AG08396 (cell line): ENCODE data around the gene FBXW4.
A peak's percentile ranks its signal among the peaks of the same experiment; 100 is the strongest.

Source experiments
- DNase-seq: peaks from one replicate; pipeline ENCODE4 v3.0.0; 2012; ENCODE audit warnings: low spot score, mixed read lengths

The FBXW4 gene

DNA sequence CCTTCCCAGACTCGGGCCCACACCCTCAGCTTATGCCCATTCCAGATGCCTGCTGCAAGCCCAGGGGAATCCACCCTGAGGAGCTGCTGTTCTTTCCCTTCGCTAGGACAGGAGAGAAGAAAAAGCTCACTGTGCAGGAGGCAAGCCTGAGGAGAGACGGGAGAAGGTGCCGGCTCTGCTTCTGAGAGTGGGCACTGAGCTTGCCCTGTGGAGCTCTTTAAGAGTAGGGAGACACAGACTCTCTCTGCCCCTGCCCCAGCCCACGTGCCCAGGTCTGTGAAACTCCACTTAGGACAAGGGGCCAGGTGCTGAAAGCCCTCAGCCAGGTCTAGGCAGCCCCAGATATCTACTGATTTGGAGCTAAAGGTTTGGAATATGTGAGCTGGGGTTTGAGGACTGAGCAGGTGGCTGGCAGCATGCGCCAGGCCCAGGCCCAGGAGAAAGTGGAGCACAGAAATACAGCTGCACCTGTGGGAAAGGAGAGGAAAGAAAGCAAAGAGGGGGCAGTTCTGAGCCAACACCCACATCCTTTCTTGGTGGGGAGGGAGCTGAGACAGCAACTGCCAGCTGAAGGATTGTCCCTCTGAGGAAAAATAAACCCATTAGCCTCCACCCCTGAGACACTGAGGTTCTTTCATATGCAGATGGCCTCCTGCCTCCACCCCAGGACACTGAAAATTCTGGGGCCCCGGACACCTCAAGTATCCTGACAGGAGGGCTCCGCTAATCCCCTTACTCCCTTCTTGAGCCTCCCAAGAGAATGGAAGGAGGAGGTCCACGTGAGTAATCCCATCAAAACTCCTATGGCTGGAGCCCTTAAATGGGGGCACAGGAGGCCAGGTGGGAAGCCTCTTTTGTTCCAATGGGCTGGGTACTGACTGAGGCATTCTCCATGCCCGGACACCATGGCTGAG lies 114.2 kb downstream of the FBXW4 start:
- no peak for DNase-seq

DNA sequence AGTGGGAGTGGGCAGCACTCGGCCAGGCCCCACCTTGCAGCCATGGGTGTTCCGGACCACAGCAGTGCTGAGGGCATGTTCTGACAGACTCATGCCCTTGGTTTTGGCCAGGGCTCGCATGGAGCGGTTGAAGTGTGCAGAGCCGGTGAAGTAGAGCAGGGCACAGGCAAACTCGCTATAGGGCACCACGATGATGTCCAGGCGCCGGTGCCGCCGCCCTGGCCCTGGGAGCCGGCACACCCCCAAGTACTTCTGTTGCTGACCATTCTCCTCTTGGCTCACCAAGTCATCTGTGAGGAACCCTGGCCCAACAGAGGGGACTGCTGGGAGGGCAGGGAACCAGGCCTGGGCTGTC lies 115.5 kb downstream of the FBXW4 start:
- no peak for DNase-seq

DNA sequence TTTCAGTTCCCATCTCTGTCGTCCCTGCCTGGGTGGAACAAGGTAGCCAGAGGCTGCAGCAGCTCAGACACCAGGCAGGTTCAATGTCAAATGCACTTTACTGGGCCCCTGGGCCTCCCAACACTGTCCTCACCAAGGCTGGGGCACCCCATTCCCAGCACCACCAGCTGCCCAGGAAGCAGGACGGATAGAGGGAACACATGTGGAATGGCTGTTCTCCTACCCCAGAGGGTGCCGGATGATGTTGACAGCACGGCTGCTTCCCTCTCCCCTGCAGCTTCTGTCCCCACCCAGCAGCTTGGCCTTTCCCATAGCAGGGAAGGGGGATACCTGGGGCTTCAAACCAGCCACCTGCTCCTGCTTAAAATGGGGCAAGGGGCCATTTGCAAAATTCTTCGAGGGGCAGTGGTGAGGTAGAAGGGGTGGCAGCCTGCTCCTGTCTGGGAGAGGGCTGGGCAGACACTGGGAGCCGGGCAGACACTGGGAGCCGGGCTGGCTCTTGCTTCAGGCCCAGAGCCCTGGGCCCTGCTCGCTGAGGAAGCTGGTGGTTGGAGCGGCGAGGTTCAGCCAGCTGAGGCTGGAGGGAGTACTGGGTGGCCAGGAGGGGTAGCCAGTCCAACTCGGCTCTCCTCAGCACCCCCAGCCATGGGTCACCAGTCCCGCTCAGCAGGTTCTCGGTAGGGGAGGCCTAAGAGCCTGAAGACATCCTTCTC lies 116.0 kb downstream of the FBXW4 start:
- no peak for DNase-seq

DNA sequence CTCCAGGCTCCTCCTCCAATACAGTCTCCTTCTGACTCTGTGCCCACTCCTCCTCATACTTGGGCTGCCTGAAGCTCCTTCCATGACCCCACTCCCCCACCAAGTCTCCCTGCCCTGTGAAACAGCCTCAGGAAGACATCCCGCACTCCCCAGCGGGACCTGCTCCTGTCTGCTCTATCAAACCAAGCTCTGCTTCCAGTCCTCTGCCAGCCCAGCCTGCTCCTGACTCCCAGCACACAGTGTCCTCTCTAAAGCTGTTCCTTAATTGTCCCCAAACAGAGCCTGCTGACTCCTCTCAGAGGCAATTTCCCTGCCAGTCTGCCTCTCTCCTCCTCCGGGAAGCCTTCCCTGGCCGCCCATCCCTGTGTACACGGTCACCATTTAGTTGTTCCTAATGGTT lies 116.8 kb downstream of the FBXW4 start:
- DNase-seq, result no peak

DNA sequence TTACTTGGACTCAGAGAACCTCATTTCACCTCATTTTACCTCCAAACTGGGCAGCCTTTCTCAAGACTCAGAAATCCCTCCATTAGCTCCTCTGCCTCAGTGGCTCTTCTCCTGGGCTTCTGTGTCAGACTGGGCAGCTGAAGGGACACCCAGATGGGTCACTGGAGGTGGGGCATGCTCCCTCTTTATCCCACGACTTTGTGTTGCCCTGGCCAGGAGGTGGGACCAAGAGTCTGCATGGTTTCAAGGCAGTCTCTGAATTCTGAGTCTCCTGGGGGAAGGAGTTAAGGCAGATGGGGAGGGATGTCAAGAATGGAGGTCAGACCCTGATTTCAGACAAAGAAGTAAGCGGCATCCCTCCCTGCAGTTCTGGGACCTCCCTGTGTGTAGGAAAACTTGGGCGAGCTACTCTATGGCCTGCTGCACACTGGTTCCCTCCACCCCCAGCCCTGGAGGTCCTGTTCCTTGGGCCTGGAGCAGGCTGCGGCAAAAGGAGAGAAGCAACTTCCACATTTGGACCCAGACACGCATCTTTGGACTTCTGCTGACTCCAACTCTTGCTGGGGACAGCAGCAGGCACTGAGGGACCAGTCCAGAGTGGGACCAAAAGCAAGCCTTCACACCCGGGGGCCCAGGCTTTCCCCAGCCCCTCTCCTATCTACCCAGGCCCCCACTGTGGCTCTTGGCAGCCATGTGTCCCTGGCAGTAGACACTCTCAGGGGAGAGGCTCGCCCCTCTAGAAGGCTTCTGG lies 117.7 kb downstream of the FBXW4 start:
- DNase-seq, result no peak

DNA sequence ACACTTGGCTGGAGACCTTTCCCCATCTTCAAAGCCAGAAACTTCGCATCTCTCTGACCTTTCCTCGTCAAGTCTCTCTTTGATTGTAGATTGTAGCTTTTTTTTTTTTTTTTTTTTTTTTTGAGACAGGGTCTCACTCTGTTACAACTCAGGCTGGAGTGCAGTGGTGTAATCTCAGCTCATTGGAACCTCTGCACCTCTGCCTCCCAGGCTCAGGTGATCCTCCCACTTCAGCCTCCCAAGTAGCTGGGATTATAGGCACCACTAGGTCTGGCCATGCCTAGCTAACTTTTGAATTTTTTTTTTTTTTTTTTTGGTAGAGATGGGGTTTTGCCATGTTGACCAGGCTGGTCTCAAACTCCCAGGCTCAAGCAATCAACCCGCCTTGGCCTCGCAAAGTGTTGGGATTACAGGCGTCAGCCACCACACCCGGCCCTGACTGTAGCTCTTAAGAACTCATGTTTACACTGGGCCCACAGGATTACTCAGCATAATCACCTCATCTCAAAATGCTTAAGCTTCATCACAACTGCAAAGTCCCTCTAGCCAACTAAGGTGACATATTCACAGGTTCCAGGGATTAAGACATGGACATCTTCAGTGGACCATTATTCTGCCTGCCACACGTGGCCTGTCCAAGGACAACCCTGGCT lies 118.6 kb downstream of the FBXW4 start:
- DNase-seq, result no peak

DNA sequence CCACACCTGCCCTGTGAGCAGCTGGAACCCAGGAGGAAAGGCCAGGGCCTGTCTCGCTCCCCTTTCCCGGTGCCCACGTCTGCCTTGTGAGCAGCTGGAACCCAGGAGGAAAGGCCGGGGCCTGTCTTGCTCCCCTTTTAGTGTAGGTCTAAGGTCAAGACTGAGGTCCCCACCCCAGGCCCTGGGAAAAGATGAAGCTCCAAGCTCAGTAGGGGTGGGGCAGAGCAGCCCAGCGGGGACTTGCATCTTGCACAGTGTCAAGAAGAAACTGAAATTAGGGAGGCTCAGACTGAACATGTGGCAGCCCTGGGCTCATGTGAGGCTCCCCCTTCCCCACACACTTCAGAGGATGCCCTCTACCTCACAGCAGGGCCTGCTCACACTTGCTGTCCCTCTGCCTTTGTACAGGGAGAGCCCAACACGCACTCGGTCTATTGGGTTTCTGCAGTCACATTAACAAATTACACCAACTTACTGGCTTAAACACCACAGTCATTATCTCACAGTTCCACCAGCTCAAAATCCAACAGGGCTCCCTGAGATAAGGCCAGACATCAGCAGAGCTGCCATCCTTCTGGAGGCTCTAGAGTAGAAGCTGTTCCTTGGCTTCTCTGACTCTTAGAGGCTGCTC lies 119.3 kb downstream of the FBXW4 start:
- DNase-seq, result no peak

DNA sequence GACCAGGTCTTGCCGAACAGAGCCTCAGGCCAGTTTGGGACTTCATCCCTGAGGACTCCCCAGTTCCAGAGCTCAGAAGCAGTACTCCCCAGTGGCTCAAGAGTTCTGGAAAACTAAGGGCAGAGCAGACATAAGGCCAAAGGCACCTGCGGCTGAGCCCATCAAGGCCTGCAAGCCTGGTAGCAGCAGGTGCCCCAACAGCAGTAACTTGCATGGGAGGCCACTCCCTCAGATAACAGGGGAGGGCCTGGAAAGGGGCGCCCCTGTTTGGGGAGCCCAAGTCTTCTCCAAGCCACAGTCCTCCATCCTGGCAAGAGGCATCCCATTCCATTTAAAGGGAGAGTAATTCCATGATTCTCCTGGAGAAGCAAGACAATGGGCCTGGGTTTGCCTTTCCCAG lies 119.9 kb downstream of the FBXW4 start:
- DNase-seq, result no peak

DNA sequence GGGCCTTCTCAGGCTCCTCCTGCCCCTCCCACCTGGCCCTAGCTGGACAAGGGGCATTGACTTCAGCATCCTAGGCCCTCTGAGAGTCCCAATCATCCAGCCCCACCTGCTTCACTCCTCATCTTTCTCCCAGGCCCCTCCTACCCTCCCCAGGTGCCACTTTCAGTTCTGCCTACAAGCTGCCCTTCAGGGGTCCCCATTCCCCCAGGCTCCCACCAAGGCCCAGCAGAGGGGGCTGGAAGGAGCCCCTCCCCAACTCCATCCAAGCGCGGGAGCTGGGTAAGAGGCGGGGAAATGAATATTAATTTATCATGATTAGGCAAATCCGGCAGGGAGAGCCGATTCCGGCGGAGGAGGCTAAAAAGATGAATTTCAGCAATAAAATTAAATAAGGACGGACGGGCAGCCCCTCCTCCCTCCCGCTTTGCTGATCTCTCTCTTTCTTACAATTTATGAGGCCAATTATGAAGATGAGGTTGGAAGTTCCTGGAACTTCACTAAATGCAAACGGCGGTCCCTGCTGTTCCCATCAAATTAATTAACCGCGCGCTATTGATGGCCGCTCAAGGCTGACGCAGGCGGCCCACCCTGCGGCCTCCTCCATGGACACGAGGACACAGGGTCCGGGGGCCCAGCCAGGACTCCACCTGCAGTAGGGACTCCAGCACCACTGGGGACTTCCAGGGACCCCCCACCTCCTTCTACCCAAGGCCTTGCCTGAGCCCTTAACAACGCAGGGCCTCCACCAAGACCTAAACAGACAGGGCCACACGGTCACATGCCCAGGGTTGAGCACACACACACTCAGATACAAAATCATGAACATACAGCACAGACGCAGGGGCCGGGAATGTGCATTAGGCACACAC lies 120.9 kb downstream of the FBXW4 start:
- DNase-seq, result no peak

DNA sequence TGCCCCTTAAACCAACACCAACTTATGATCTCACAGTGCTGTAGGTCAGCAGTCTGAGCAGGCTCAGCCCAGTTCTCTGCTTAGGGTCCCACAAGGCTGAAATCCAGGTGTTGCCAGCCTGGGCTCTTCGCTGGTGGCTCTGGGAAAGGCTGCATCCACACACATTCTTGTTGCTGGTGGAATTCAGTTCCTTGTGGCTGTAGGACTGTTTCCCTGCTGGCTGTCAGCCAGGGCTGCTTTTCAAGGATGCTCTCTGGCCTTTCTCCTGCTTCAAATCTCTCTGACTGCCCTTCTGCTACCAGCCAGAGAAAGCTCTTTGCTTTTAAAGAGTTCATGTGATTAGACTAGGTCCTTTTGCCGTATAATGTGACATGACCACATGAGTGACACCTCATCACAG lies 122.2 kb downstream of the FBXW4 start:
- no peak for DNase-seq

DNA sequence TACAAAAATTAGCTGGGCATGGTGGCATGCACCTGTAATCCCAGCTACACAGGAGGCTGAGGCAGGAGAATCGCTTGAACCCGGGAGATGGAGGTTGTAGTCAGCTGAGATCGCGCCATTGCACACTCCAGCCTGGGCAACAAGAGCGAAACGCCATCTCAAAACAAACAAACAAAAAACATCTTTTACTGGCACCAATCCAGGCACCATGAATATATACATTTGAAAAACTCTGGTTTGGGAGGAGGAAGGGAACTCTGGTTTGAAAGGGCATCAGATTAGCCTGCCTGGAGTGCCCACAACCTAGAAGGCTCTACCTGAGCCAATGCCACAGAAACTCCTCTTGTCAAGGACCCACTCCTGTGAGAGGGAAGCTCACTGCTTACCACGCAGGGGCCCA lies 122.8 kb downstream of the FBXW4 start:
- DNase-seq, result no peak

DNA sequence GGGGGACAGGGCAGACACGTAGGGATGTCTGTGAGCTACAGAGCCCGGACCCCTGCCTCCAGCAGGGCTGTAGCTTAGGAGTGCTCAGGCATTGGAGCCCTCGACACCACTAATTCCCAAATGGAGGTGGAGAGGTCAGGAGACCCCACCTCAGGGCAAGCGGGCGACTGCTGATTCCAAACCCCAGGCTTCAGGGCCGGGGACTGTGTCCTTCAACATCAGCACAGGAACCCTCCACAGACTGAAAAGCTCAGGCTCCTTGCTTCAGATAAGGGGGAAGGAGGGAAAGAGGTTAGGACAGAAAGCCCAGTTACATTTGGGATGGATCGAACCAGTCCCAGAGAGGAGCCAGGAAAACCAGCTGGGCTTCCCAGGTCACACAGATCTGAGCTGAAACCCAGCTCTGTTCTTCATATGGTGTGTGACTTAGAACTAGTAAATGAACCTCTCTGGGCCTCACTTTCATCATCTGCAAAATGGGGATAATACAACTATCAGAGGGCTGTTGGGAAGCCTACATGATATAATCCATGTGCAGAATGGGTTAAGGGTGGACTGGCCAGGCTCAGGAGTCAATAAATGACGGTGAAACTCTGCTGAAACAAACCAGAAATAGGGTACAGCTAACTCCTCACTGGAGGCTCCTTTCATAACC lies 123.6 kb downstream of the FBXW4 start:
- DNase-seq, result no peak

DNA sequence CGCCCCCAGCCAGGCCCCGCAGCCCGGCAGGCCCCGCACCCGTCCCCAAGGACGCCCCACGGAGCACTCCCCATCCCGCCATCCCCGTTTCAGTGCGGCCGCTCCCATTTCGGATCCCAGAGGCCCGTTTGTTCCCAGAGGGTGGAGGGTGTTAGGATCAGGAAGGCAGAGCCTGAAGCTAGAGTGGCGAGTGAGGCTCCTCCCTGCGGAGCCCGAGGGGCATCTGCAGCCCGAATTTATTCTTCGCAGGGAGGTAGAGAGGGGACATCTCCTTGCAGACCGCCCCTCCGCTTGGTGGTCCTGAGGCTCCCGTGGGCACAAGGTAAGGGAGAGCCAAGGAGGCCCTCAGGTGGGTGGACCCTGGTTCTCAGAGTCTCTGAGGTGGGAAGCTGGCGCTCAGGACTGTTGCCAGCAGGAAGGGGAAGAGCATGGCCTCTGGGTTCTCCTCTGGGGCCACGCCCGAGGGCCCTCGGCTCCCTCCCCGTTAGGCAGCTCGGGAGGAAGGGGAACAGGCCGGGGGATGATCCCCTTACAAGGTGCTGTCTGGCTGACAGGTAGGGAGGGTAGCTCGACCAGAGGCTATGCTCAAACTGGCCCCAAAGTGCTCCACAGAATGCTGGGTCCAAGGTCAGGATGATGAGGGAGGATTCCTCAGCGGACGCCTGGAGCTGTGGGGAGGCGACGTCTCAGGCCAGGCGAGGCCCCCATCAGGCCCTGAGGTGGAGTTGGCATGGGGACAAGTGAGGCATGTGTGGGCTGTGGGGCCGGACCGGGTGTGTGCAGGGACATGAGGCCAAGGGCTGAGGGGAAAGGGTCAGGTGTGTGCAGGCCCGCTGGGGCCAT lies 124.3 kb downstream of the FBXW4 start:
- DNase-seq, result no peak

DNA sequence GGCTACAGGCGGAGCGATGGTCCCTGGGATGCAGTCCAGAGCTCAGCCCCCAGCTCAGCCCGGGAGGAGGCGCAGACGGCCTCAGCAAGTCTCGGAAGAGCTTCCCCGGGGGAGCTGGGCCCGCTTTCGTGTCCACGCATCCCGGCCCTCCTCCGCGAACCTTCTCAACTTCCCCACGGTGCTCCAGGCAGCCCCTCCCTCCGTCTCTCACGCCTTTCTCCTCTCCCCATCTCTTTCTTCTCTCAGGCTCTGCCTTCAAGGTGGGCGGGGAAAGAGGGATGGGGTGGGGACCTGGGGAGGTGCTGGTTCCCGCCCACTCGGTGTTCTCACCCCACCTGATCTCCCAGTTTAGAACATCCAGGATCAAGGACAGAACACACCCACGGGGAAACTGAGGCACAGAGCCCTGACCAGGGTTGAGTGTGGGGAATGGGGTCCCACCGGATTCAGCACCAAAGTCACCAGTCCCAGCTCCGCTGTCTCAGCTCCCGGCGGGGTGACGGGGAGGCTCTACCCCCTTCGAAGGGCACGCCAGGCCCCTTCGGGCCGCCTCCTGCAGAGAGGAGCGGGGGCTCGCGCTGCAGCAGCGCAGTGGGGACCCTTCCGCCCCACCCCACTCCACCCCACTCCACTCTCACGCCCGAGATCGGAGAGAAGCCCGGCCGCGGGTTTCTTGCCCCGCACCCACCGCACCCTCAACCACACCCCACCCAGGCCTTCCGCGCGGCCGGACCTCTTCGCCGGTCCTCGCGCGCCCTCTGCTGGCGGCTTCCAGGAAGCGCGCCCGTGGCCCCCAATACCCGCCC lies 125.1 kb downstream of the FBXW4 start:
- peak; percentile 94 for DNase-seq

DNA sequence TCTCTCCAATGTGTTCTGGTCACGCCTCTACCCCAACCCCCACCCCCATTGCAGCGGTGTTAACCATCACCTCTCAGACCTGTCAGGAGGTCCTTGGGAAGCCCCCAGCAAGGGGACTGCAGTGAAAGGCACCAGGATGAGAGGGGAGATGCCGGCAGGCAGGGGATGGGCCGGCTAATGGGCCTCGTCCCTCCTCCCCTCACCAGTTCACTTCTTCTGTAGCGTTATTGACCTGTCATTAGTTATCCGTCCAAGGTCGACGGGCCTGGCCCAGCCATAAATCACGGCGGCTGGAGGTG lies 125.7 kb downstream of the FBXW4 start:
- DNase-seq, result no peak

DNA sequence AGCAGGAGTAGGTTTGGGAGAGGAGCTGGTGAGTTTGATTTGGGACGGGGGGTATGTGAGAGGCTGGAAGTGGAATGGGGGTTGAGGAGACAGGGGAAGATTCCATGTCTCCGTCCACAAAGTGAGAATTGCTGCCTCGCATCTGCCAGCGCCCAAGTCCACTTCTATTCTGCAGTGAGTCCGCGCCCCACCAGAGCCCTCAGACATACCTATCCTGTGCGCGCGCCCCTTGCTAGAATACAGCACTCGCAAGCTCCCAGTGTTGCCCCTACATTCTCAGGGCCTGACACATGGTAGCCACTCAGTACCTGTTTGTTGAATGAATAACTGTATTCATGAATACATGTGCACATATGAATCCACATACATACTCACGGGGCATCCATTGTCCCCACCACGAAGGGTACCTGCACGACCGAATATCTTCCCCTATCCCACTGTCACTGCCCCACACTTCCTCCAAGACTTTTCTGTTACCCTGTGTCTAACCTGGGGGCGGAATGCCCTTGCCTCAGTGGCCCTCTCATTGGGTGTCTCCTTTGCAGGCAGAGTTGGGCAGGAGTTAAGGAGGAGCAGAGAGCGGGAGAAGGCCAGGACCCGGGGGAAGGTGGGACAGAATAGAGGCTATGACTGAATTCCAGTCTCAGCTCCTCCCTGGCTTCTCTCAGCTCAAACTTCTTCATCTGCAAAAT lies 126.8 kb downstream of the FBXW4 start:
- no peak for DNase-seq

DNA sequence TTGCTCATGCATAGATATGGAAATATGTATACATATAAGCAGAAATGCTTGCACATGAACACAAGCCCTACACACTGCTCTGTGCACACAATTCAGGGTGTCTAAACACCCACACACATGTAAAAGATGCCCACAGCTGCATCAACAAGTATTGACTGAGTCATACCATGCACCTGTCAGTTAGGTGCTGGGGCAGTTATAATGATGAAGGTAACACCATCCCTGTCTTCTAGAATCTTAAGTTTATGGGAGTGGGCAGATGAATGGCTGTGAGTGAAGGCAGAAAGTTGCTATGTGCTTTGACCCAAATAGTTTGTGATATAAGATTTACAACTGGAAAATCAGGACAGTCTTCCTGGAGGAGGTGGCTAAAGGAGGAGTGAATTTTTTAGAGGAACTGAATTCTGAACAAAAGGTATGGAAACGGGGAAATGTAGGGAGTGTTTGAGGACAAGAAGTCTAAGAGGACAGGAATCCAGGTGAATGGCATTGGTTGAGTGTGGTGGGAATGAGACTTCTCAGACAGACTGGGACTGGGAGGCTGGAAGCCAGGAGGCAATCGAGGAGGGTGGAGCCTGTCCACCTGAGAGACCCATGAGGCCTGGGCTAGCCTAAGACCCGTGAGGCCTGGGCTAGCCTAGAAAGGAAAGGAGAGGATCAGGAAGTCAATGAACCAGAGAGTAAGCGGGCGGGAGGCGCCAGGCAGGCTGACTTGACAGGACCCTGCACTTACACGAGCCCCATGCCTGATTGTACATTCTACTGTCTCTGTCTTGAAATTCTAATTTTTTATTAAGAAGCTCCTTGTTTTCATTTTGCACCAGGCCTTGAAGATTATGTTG lies 127.6 kb downstream of the FBXW4 start:
- no peak for DNase-seq
